IMR-90 (cell line): ENCODE data around the gene PSMB11. TPM values are rescaled to one million over a fixed set of nuclear protein-coding genes. Genes with fewer than 3 reads are reported as not detected.

ENCODE experiments used
- ATAC-seq: fragments of 200-7000 bp; cut with Tn5 transposase; 2 replicates; pipeline ENCODE4 v1.9.1; 2020; ENCODE audit warnings: low read depth, mild to moderate bottlenecking, moderate library complexity
- BruUV-seq: library from RNA; stranded (reverse); fragments of 400-500 nt; replicated peaks from 2 replicates; lab custom pipeline; 2021; lab: Mats Ljungman, UMichigan
- CTCF ChIA-PET: fragments of 300-600 bp; formaldehyde crosslinking; extraction: SDS; loops from one replicate; lab custom pipeline; 2021; ENCODE audit warnings: antibody characterized with exemption; lab: Yijun Ruan, JAX
- POLR2A ChIA-PET: fragments of 300-600 bp; sonication (Branson Sonifier 250); formaldehyde crosslinking; loops from one replicate; lab custom pipeline; 2022; ENCODE audit warnings: antibody characterized with exemption; ENCODE audit not compliant: unreplicated experiment; lab: Charles Lee
- DNase-seq: peaks from one replicate; pipeline ENCODE4 v3.0.0; 2013
- H2AFZ ChIP-seq: replicated peaks from 2 replicates; pipeline ENCODE3; 2013; ENCODE audit warnings: low read length, mild to moderate bottlenecking; ENCODE audit not compliant: poor library complexity
- H2AK5ac ChIP-seq: 2 replicates; pipeline ENCODE4 v1.6.1; 2013; ENCODE audit warnings: low read depth, low read length, inconsistent platforms
- H2AK9ac ChIP-seq: replicated peaks from 2 replicates; pipeline ENCODE3; 2013; ENCODE audit warnings: mild to moderate bottlenecking, low read depth, low read length, moderate library complexity; ENCODE audit not compliant: poor library complexity
- H2BK120ac ChIP-seq: 2 replicates; pipeline ENCODE4 v1.6.1; 2013; ENCODE audit warnings: low read depth, low read length, inconsistent platforms
- H2BK15ac ChIP-seq: 3 replicates; pipeline ENCODE4 v1.6.1; 2013; ENCODE audit warnings: low read depth, low read length, inconsistent platforms
- H2BK20ac ChIP-seq: 2 replicates; pipeline ENCODE4 v1.6.1; 2013; ENCODE audit warnings: low read depth, mild to moderate bottlenecking, inconsistent platforms, low read length, moderate library complexity
- H2BK5ac ChIP-seq: 2 replicates; pipeline ENCODE4 v1.6.1; 2013; ENCODE audit warnings: mild to moderate bottlenecking, low read depth, low read length, inconsistent platforms; ENCODE audit not compliant: poor library complexity, severe bottlenecking
- H3K14ac ChIP-seq: replicated peaks from 2 replicates; pipeline ENCODE4 v1.6.1; 2013; ENCODE audit warnings: low read depth, low read length, inconsistent platforms
- H3K18ac ChIP-seq: 2 replicates; pipeline ENCODE4 v1.6.1; 2013; ENCODE audit warnings: low read depth, low read length, control low read depth
- H3K23ac ChIP-seq: 2 replicates; pipeline ENCODE4 v1.6.1; 2013; ENCODE audit warnings: low read depth, low read length, inconsistent platforms
- H3K27ac ChIP-seq: 2 replicates; pipeline ENCODE4 v1.5.1; 2013; ENCODE audit warnings: mild to moderate bottlenecking, control low read depth, low read length; ENCODE audit not compliant: insufficient read depth
- H3K27me3 ChIP-seq: 2 replicates; pipeline ENCODE4 v1.6.1; 2013; ENCODE audit warnings: low read length; ENCODE audit not compliant: control insufficient read depth, insufficient read depth
- H3K36me3 ChIP-seq: 2 replicates; pipeline ENCODE4 v1.6.1; 2013; ENCODE audit warnings: low read length, mixed read lengths; ENCODE audit not compliant: control insufficient read depth, insufficient read depth
- H3K4ac ChIP-seq: 2 replicates; pipeline ENCODE4 v1.6.1; 2013; ENCODE audit warnings: low read depth, low read length, inconsistent platforms
- H3K4me1 ChIP-seq: 2 replicates; pipeline ENCODE4 v1.6.1; 2013; ENCODE audit warnings: low read length, mixed read lengths; ENCODE audit not compliant: control insufficient read depth, insufficient read depth
- H3K4me2 ChIP-seq: 2 replicates; pipeline ENCODE4 v1.6.1; 2013; ENCODE audit warnings: low read depth, mild to moderate bottlenecking, control low read depth, low read length, moderate library complexity
- H3K4me3 ChIP-seq: 2 replicates; pipeline ENCODE4 v1.5.1; 2013; ENCODE audit warnings: low read depth, mild to moderate bottlenecking, control low read depth, low read length, moderate library complexity; ENCODE audit not compliant: insufficient read depth
- H3K56ac ChIP-seq: 2 replicates; pipeline ENCODE4 v1.6.1; 2013; ENCODE audit warnings: low read length, inconsistent platforms; ENCODE audit not compliant: insufficient read depth; ENCODE audit errors: extremely low read depth
- H3K79me1 ChIP-seq, 2 experiments: 2 replicates each; pipeline ENCODE4 v1.6.1; 2013; ENCODE audit warnings: low read length in 2 of 2, inconsistent platforms in 1 of 2, low read depth in 1 of 2
- H3K9ac ChIP-seq: 2 replicates; pipeline ENCODE4 v1.6.1; 2013; ENCODE audit warnings: low read depth, low read length, control low read depth
- H3K9me1 ChIP-seq: 2 replicates; pipeline ENCODE4 v1.6.1; 2013; ENCODE audit warnings: low read length, inconsistent platforms; ENCODE audit not compliant: insufficient read depth
- H3K9me3 ChIP-seq: 2 replicates; pipeline ENCODE4 v1.6.1; 2013; ENCODE audit warnings: low read length; ENCODE audit not compliant: control insufficient read depth, insufficient read depth
- H4K20me1 ChIP-seq: 2 replicates; pipeline ENCODE4 v1.6.1; 2013; ENCODE audit warnings: low read length, inconsistent platforms; ENCODE audit not compliant: insufficient read depth
- H4K5ac ChIP-seq: 2 replicates; pipeline ENCODE4 v1.6.1; 2013; ENCODE audit warnings: mild to moderate bottlenecking, low read depth, low read length, control low read depth
- H4K8ac ChIP-seq, 2 experiments: 2 replicates each; pipeline ENCODE4 v1.6.1; 2013; ENCODE audit warnings: low read depth in 2 of 2, low read length in 2 of 2, control low read depth in 1 of 2, inconsistent platforms in 1 of 2
- H4K91ac ChIP-seq: 2 replicates; pipeline ENCODE4 v1.6.1; 2013; ENCODE audit warnings: low read depth, low read length, inconsistent platforms; ENCODE audit not compliant: insufficient read depth
- BHLHE40 ChIP-seq: fragments of 150-350 bp; IDR thresholded peaks from 2 replicates; pipeline ENCODE4 v1.6.1; 2016; ENCODE audit warnings: mild to moderate bottlenecking, low read depth, low read length
- CEBPB ChIP-seq: IDR thresholded peaks from 2 replicates; pipeline ENCODE4 v1.6.1; 2012; ENCODE audit warnings: low read depth, low read length, improper control_type of control experiment
- FOS ChIP-seq: fragments of 150-350 bp; IDR thresholded peaks from 2 replicates; pipeline ENCODE4 v1.6.1; 2016; ENCODE audit warnings: low read depth, low read length
- MAFK ChIP-seq: IDR thresholded peaks from 2 replicates; pipeline ENCODE4 v1.6.1; 2012; ENCODE audit warnings: low read depth, low read length, improper control_type of control experiment
- MAZ ChIP-seq: IDR thresholded peaks from 2 replicates; pipeline ENCODE4 v1.6.1; 2012; ENCODE audit warnings: low read depth, mild to moderate bottlenecking, low read length, improper control_type of control experiment, moderate library complexity, borderline replicate concordance
- NFE2L2 ChIP-seq: fragments of 150-350 bp; IDR thresholded peaks from 2 replicates; pipeline ENCODE4 v1.6.1; 2016; ENCODE audit warnings: low read depth, mild to moderate bottlenecking, low read length
- POLR2A ChIP-seq: IDR thresholded peaks from 2 replicates; pipeline ENCODE4 v1.6.1; 2012; ENCODE audit warnings: mild to moderate bottlenecking, low read depth, low read length
- RAD21 ChIP-seq: IDR thresholded peaks from 2 replicates; pipeline ENCODE4 v1.6.1; 2012; ENCODE audit warnings: low read length, improper control_type of control experiment
- RCOR1 ChIP-seq: IDR thresholded peaks from 2 replicates; pipeline ENCODE4 v1.6.1; 2012; ENCODE audit warnings: mild to moderate bottlenecking, low read length, improper control_type of control experiment; ENCODE audit not compliant: insufficient replicate concordance
- RFX5 ChIP-seq: IDR thresholded peaks from 2 replicates; pipeline ENCODE4 v1.8.0; 2012; ENCODE audit warnings: low read depth, mild to moderate bottlenecking, low read length, moderate library complexity
- SMC3 ChIP-seq: fragments of 150-350 bp; IDR thresholded peaks from 2 replicates; pipeline ENCODE4 v1.6.1; 2016; ENCODE audit warnings: low read depth, mild to moderate bottlenecking, antibody characterized with exemption, low read length, moderate library complexity
- WGBS, 2 experiments: methylation state at CpG; one replicate each; pipeline versions ENCODE4 v1.1.5 to v1.1.7; 2013; ENCODE audit warnings: missing lambda C conversion rate in 2 of 2; ENCODE audit not compliant: insufficient read length in 1 of 2; ENCODE audit errors: extremely low coverage in 2 of 2; 5-methylcytosine and 5-hydroxymethylcytosine counted together
- dilution Hi-C: fragments of 300-500 bp; cut with HindIII; formaldehyde crosslinking; loops from one replicate; pipeline ENCODE4 v1.14.3; 2018; ENCODE audit warnings: low sequenced_read_pairs; ENCODE audit not compliant: unreplicated experiment
- in situ Hi-C: fragments of 300-500 bp; cut with MboI; formaldehyde crosslinking; loops from 3 replicates; pipeline ENCODE4 v1.14.3; 2019; ENCODE audit warnings: low sequenced_read_pairs, inconsistent platforms, mixed read lengths
- intact Hi-C: fragments of 100-400 bp; cut with micrococcal nuclease; formaldehyde crosslinking; loops from 2 replicates; pipeline ENCODE4 v1.10.0; 2022
- polyA plus RNA-seq, 3 experiments: library from polyadenylated mRNA; depleted of rRNA; stranded (reverse); fragments of >200 nt; gene quantifications; 2 replicates each; pipeline ENCODE4 v1.2.3, GENCODE V29; 2012; ENCODE audit warnings: low replicate concordance in 1 of 3
- total RNA-seq: library from RNA; depleted of rRNA; stranded (reverse); fragments of >200 nt; gene quantifications from 2 replicates; pipeline ENCODE4 v1.2.3, GENCODE V29; 2012
- TF ChIP-seq, protein P1 (sequence below): fragments of 150-350 bp; IDR thresholded peaks from 2 replicates; pipeline ENCODE4 v1.6.1; 2017; ENCODE audit warnings: mild to moderate bottlenecking, antibody characterized with exemption, low read length, low read depth
- TF ChIP-seq, protein P2 (sequence below): conservative IDR thresholded peaks from 2 replicates; pipeline ENCODE4 v1.5.1; 2012; ENCODE audit warnings: mild to moderate bottlenecking, low read depth, low read length, improper control_type of control experiment

Gene PSMB11
- total and polyA plus RNA-seq, 2 of the 4 experiments (the other 2 are of a cell fraction): not detected

GRCh38 chr14:23054000-23054811 lies 12.2 kb downstream of the PSMB11 start (continued):
- no peak for TF ChIP-seq MAZ
- TF ChIP-seq RAD21: peak; percentile 45

DNA sequence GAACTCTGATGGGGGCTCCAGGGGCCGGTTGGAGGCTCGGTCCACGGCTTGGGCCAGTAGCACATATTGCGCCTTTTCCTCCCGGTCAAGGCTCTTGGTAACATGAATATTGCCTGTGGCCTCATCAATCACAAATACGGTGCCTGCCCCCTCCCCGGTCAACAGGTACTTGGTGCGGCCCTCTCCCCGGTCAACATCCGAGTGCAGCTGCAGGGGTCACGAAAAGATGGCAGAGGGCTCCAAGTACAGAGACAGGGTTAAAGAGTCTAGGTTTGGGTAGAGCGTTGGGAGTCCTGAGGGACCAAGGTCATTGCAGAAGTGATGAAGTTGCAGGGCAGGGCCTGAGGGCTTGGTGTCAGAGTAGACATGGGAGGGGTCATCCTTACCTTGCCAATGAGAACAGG lies 13.1 kb downstream of the PSMB11 start:
- Histone ChIP-seq H3K4ac (no peak overlapping the region), H3K23ac (no peak overlapping the region), H4K20me1 (peaks cover 13% of the 10 kb centered on the region), H3K36me3 (peaks cover 16% of the 10 kb centered on the region), H3K4me1 (peaks cover 11% of the 10 kb centered on the region; the same call in 1 of the 2 replicates), H2AFZ (no peak overlapping the region), H3K9ac (no peak overlapping the region), H3K9me3 (no peaks in the 10 kb centered on the region), H2BK20ac (no peak overlapping the region), H3K27ac (no peak overlapping the region), H3K27me3 (no peaks in the 10 kb centered on the region), H3K14ac (no peak overlapping the region), H2BK120ac (no peak overlapping the region), H2BK5ac (no peak overlapping the region), H3K56ac (no peak overlapping the region), H3K79me1 (peaks cover 0 to 25% of the 10 kb centered on the region in 2 experiments; a peak in 3 of 4 replicates), H3K18ac (no peak overlapping the region), H2BK15ac (no peak overlapping the region), H4K91ac (no peak overlapping the region), H2AK5ac (no peak overlapping the region), H3K4me3 (no peak overlapping the region), H4K5ac (no peak overlapping the region), H4K8ac (no peak overlapping the region), H2AK9ac (peak overlapping the region; percentile 23), H3K4me2 (no peak overlapping the region), H3K9me1 (no peaks in the 10 kb centered on the region)
- POLR2A ChIA-PET: no interaction called here
- in situ Hi-C loops (no loop called here), dilution Hi-C loops (no loop called here), intact Hi-C loops (no loop called here)
- CTCF ChIA-PET: interaction anchor here (1.1 kb wide), 1 partner anchor 69 kb away, joined by 3 read pairs; no protein-coding TSS in a partner anchor
- ATAC-seq (no peak), DNase-seq (no peak)
- no peak for TF ChIP-seq CEBPB
- no peak for TF ChIP-seq RFX5
- no peak for TF ChIP-seq FOS
- TF ChIP-seq MAFK: no peak
- no peak for TF ChIP-seq NFE2L2
- no peak for TF ChIP-seq RCOR1
- TF ChIP-seq, protein P1, sequence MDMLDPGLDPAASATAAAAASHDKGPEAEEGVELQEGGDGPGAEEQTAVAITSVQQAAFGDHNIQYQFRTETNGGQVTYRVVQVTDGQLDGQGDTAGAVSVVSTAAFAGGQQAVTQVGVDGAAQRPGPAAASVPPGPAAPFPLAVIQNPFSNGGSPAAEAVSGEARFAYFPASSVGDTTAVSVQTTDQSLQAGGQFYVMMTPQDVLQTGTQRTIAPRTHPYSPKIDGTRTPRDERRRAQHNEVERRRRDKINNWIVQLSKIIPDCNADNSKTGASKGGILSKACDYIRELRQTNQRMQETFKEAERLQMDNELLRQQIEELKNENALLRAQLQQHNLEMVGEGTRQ: no peak
- TF ChIP-seq SMC3: no peak
- no peak for TF ChIP-seq MAZ
- no peak for TF ChIP-seq BHLHE40
- no peak for TF ChIP-seq POLR2A
- TF ChIP-seq RAD21: no peak
- TF ChIP-seq, protein P2, sequence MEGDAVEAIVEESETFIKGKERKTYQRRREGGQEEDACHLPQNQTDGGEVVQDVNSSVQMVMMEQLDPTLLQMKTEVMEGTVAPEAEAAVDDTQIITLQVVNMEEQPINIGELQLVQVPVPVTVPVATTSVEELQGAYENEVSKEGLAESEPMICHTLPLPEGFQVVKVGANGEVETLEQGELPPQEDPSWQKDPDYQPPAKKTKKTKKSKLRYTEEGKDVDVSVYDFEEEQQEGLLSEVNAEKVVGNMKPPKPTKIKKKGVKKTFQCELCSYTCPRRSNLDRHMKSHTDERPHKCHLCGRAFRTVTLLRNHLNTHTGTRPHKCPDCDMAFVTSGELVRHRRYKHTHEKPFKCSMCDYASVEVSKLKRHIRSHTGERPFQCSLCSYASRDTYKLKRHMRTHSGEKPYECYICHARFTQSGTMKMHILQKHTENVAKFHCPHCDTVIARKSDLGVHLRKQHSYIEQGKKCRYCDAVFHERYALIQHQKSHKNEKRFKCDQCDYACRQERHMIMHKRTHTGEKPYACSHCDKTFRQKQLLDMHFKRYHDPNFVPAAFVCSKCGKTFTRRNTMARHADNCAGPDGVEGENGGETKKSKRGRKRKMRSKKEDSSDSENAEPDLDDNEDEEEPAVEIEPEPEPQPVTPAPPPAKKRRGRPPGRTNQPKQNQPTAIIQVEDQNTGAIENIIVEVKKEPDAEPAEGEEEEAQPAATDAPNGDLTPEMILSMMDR: no peak
- 96% methylated on average over 12 of the region's 12 CpGs; no CpG with 5 or more reads in 1 of the 2 experiments for WGBS, 2 experiments
- no TSS peak for BruUV-seq
